ENCODE data around the gene OPRD1.

DNA sequence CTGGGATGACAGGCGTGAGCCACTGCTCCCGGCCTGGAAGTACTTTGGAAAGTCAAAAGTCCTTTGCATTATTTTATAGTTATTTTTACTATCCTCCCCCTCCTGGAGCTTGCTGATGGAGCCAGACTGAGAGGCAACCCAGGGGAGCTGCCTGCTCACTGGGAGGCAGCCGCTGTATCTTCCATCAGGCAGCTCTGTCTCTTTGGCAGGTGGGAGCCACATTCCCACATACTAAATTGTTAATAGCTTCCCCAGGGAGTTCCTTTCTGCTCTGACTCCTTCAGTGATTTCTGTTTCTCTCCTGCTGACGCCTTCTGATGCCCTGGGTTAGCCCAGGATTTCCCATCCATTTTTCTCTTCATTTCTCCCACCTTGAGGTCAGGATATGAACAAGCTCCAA, 4.9 kb upstream of the OPRD1 start:
- TF ChIP-seq, protein P1, sequence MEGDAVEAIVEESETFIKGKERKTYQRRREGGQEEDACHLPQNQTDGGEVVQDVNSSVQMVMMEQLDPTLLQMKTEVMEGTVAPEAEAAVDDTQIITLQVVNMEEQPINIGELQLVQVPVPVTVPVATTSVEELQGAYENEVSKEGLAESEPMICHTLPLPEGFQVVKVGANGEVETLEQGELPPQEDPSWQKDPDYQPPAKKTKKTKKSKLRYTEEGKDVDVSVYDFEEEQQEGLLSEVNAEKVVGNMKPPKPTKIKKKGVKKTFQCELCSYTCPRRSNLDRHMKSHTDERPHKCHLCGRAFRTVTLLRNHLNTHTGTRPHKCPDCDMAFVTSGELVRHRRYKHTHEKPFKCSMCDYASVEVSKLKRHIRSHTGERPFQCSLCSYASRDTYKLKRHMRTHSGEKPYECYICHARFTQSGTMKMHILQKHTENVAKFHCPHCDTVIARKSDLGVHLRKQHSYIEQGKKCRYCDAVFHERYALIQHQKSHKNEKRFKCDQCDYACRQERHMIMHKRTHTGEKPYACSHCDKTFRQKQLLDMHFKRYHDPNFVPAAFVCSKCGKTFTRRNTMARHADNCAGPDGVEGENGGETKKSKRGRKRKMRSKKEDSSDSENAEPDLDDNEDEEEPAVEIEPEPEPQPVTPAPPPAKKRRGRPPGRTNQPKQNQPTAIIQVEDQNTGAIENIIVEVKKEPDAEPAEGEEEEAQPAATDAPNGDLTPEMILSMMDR (IDR thresholded peaks at IDR 0.05) = no peak
- TF ChIP-seq POLR2A (IDR thresholded peaks at IDR 0.05; ENCODE audit: low read depth) = no peak

All from esophagus muscularis mucosa (tissue), 3 donors.